Measurements from ENCODE around the gene P2RY8. TPM values are rescaled to one million over a fixed set of nuclear protein-coding genes. Genes with fewer than 3 reads are reported as not detected.

The P2RY8 gene
- total and polyA plus RNA-seq, 10 of the 15 experiments (the other 5 are each of a cell fraction or from before 2014, with no cell fraction given): 2.0 to 64.4 (median 36.5) TPM

DNA sequence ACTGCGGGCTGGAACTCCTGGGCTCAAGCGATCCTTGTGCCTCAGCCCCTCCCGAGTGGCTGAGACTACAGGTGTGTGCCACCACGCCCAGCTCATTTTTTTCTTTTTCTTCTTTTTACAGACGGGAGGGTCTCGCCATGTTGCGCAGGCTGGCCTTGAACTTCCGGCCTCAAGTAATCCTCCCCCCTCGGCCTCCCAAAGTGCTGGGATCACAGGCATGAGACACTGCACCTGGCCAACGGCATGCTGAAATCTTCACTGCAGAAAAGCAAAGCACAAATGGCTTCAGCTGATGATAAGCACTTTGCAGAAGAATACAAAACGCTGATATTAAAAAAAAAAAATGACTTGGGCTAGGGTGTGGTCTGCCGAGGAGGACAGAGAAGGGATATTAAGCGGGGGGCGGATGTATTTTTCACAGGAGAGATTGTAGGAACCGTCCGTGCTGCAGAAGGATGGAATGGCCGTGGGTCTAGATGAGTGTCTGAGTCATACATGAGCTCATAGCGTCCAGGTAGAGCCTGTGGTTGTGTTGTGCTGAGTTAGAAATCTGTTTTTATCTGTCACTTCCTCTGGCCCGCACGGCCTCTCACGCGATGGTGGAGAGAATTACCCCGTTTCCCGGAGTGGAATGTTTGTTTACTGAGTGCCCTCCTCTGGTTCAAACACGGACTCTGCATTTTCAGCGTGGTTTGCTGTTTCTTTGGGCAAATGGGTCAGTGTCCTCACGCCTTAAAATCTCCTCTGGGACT lies 45.9 kb upstream of the P2RY8 start:
- peak; percentile 87 for ATAC-seq
- POLR2A ChIA-PET: no interaction called here
- Histone ChIP-seq H2AFZ (ENCODE audit: control insufficient read depth, low read depth, low read length) (peak overlapping the region; percentile 68), H3K9me3 (replicated peaks; ENCODE audit: control insufficient read depth, insufficient read depth, low read length) (no peaks in the 10 kb centered on the region), H3K36me3 (ENCODE audit: control insufficient read depth in 2 of 2, insufficient read depth in 2 of 2, low read length in 1 of 2) (no peaks in the 10 kb centered on the region), H3K4me3 (no peak overlapping the region; the same call in 1 of the 2 replicates), H3K4me1 (ENCODE audit: control insufficient read depth, insufficient read depth, low read length) (peaks cover 15% of the 10 kb centered on the region), H4K20me1 (ENCODE audit: control insufficient read depth, insufficient read depth) (no peaks in the 10 kb centered on the region), H3K4me2 (ENCODE audit: control insufficient read depth, insufficient read depth) (peak overlapping the region; percentile 82), H3K9ac (ENCODE audit: control insufficient read depth, insufficient read depth, low read length) (no peak overlapping the region; the same call in 1 of the 2 replicates), H3K27me3 (replicated peaks in 1 of 2; ENCODE audit: control insufficient read depth in 2 of 2, insufficient read depth in 2 of 2, low read length in 1 of 2) (no peaks in the 10 kb centered on the region), H3K27ac (ENCODE audit: control insufficient read depth, insufficient read depth) (peak overlapping the region; percentile 61), H3K79me2 (ENCODE audit: control insufficient read depth, insufficient read depth, low read length) (no peaks in the 10 kb centered on the region)
- RAD21 ChIA-PET (ENCODE audit: unreplicated experiment): no interaction called here
- TSS peak; percentile 72 for BruUV-seq (replicated peaks)
- intact Hi-C loops (cut with micrococcal nuclease; ENCODE audit: unreplicated experiment): loop anchor here (5.0 kb wide), 2 partner anchors 101 to 116 kb away; no protein-coding TSS in a partner anchor
- CTCF ChIA-PET: no interaction called here
- WGBS (ENCODE audit: insufficient coverage, insufficient replicate concordance, low lambda C conversion rate, missing lambda C conversion rate): 20% methylated on average over 26 of the region's 27 CpGs
- no peak for DNase-seq (ENCODE audit: low read depth, low spot score)
- in situ Hi-C loops (cut with MboI): loop anchor here (5.0 kb wide), 1 partner anchor 126 kb away; no protein-coding TSS in a partner anchor
- SMC1A ChIA-PET (ENCODE audit: uncharacterized antibody, unreplicated experiment): no interaction called here
- FAIRE-seq: peak; percentile 56
- TF ChIP-seq CBFB (IDR thresholded peaks at IDR 0.05; ENCODE audit: low read depth) (peak; percentile 53; the same call in 1 of the 2 replicates), FOXM1 (IDR thresholded peaks at IDR 0.05; ENCODE audit: low read depth, low read length) (peak; percentile 93), ZBTB40 (IDR thresholded peaks at IDR 0.05; ENCODE audit: borderline replicate concordance) (no peak), POLR2A (IDR thresholded peaks at IDR 0.05; ENCODE audit: low read depth, low read length) (no peak), NR2C1 (IDR thresholded peaks at IDR 0.05) (no peak), SMARCA5 (IDR thresholded peaks at IDR 0.05) (no peak), TCF7 (IDR thresholded peaks at IDR 0.05; ENCODE audit: borderline replicate concordance) (no peak), USF1 (IDR thresholded peaks at IDR 0.05; ENCODE audit: borderline replicate concordance, extremely low read length, insufficient read depth, low read depth, low read length) (no peak), NFIC (IDR thresholded peaks at IDR 0.05; ENCODE audit: low read depth, low read length) (peak; percentile 89; the same call in 1 of the 2 replicates), NBN (IDR thresholded peaks at IDR 0.05) (0 out of 2 replicates have a peak, but pooled peaks have one; percentile 60), FOS (IDR thresholded peaks at IDR 0.05; ENCODE audit: borderline replicate concordance, extremely low read depth, insufficient read length) (no peak)
- TF ChIP-seq, protein P1, sequence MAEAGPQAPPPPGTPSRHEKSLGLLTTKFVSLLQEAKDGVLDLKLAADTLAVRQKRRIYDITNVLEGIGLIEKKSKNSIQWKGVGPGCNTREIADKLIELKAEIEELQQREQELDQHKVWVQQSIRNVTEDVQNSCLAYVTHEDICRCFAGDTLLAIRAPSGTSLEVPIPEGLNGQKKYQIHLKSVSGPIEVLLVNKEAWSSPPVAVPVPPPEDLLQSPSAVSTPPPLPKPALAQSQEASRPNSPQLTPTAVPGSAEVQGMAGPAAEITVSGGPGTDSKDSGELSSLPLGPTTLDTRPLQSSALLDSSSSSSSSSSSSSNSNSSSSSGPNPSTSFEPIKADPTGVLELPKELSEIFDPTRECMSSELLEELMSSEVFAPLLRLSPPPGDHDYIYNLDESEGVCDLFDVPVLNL (IDR thresholded peaks at IDR 0.05; ENCODE audit: low read depth, low read length): no peak
- TF ChIP-seq, protein P2, sequence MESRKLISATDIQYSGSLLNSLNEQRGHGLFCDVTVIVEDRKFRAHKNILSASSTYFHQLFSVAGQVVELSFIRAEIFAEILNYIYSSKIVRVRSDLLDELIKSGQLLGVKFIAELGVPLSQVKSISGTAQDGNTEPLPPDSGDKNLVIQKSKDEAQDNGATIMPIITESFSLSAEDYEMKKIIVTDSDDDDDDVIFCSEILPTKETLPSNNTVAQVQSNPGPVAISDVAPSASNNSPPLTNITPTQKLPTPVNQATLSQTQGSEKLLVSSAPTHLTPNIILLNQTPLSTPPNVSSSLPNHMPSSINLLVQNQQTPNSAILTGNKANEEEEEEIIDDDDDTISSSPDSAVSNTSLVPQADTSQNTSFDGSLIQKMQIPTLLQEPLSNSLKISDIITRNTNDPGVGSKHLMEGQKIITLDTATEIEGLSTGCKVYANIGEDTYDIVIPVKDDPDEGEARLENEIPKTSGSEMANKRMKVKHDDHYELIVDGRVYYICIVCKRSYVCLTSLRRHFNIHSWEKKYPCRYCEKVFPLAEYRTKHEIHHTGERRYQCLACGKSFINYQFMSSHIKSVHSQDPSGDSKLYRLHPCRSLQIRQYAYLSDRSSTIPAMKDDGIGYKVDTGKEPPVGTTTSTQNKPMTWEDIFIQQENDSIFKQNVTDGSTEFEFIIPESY (IDR thresholded peaks at IDR 0.05): no peak
- TF ChIP-seq, protein P3, sequence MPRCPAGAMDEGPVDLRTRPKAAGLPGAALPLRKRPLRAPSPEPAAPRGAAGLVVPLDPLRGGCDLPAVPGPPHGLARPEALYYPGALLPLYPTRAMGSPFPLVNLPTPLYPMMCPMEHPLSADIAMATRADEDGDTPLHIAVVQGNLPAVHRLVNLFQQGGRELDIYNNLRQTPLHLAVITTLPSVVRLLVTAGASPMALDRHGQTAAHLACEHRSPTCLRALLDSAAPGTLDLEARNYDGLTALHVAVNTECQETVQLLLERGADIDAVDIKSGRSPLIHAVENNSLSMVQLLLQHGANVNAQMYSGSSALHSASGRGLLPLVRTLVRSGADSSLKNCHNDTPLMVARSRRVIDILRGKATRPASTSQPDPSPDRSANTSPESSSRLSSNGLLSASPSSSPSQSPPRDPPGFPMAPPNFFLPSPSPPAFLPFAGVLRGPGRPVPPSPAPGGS (IDR thresholded peaks at IDR 0.05; ENCODE audit: borderline replicate concordance, insufficient read depth, low read depth, low read length, poor library complexity, severe bottlenecking): no peak
